H7 (cell line): ENCODE measurements around the gene TMLHE. TPM values are rescaled to one million over a fixed set of nuclear protein-coding genes. Genes with fewer than 3 reads are reported as not detected.
A peak's percentile ranks its signal among the peaks of the same experiment; 100 is the strongest.
"Not testable (repeated sequence)": the region's sequence is repeated elsewhere in the genome, so short reads cannot be mapped to it uniquely, and the experiment has no call there.

Experiments used
- DNase-seq: peaks from one replicate; pipeline ENCODE4 v3.0.0; 2012
- H3K27me3 ChIP-seq: 2 replicates; pipeline ENCODE4 v1.6.0; 2011; ENCODE audit warnings: mild to moderate bottlenecking, low read length; ENCODE audit not compliant: control insufficient read depth, insufficient read depth
- H3K36me3 ChIP-seq: replicated peaks from 2 replicates; pipeline ENCODE4 v1.5.1; 2011; ENCODE audit warnings: low read length; ENCODE audit not compliant: control insufficient read depth, insufficient read depth
- H3K4me3 ChIP-seq: 2 replicates; pipeline ENCODE4 v1.5.1; 2011; ENCODE audit warnings: low read depth, mild to moderate bottlenecking, control low read depth, low read length, moderate library complexity; ENCODE audit not compliant: insufficient read depth
- total RNA-seq: library from RNA; depleted of rRNA; stranded (reverse); fragments of >200 nt; shearing (Covaris generic); gene quantifications from 2 replicates; pipeline ENCODE4 v1.2.3, GENCODE V29; 2014; rRNA removed

Gene TMLHE, protein sequence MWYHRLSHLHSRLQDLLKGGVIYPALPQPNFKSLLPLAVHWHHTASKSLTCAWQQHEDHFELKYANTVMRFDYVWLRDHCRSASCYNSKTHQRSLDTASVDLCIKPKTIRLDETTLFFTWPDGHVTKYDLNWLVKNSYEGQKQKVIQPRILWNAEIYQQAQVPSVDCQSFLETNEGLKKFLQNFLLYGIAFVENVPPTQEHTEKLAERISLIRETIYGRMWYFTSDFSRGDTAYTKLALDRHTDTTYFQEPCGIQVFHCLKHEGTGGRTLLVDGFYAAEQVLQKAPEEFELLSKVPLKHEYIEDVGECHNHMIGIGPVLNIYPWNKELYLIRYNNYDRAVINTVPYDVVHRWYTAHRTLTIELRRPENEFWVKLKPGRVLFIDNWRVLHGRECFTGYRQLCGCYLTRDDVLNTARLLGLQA
- 11.1 and 11.5 TPM in 2 replicates for total RNA-seq

GRCh38 chrX:155612312-155613224 is at the start of gene TMLHE, which contains the start of gene SPRY3:
Gene TMLHE (minus strand): TSS chrX:155612952. CDS start chrX:155545276, 67,676 bp downstream.
Gene SPRY3 (plus strand): TSS chrX:155612586.
- peak; percentile 66 for DNase-seq
- Histone ChIP-seq H3K27me3 (no peaks in the 10 kb centered on the region), H3K36me3 (no peaks in the 10 kb centered on the region), H3K4me3 (peak within 1 kb of the TSS; percentile 87)

DNA sequence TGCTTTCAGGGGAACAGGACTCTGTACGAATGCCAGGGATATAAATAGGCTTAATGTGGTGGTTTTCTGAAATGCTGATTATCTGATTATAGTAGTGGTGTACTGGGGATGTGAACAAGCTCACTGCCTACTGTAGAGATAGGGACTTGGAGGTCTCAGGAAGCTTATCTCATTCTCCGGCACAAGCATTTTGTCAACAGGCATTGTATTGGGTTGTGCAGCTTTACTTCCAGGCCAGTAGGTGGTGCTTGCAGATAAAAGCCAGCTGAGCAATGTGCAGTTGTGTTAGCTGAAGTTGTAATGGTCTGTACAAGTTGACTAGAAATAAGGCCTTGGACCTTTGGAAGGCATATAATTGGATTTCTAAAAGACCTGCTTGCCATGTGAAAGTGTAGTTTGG is 49.5 kb upstream of the TMLHE start:
- Histone ChIP-seq H3K4me3 (no peak overlapping the region), H3K27me3 (no peaks in the 10 kb centered on the region)
- peak; percentile 4 for DNase-seq

GRCh38 chrX:155645180-155645579 is 32.4 kb upstream of the TMLHE start:
- Histone ChIP-seq H3K27me3 (no peaks in the 10 kb centered on the region), H3K4me3 (no peak overlapping the region), H3K36me3 (no peaks in the 10 kb centered on the region)
- no peak for DNase-seq

More for the DNA sequence above, 49.5 kb upstream of the TMLHE start:
- no peaks in the 10 kb centered on the region for H3K36me3 ChIP-seq

- no peak for DNase-seq
- H3K27me3 ChIP-seq = no peaks in the 10 kb centered on the region
- H3K36me3 ChIP-seq = no peaks in the 10 kb centered on the region
- H3K4me3 ChIP-seq = no peak overlapping the region
Observed at GRCh38 chrX:155643240-155643639, 30.5 kb upstream of the TMLHE start.

GRCh38 chrX:155641371-155641770 is 28.6 kb upstream of the TMLHE start:
- H3K4me3 ChIP-seq = peak overlapping the region; percentile 32
- DNase-seq, H3K27me3 ChIP-seq, H3K36me3 ChIP-seq: not testable (repeated sequence)

DNA sequence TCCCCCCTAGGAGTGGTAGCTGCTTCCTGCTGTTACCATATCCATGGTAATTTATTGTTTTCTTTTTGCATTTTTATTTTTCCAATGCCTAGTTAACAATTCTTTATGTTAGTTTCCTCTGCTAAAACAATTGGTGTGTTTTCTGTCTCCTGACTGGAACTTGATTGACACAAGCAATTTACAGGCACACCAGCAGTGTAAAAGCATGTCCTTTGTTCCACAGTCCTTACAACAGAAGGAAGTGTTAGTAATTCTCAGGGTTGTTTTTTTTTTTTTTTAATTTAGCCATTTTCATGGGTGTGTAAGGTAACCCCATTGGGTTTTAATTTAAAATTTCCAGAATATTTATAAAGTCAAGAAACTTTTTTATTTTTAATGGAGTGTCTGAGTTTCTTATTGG is 25.0 kb upstream of the TMLHE start:
- Histone ChIP-seq H3K27me3 (no peaks in the 10 kb centered on the region), H3K36me3 (no peaks in the 10 kb centered on the region), H3K4me3 (no peak overlapping the region)
- no peak for DNase-seq

GRCh38 chrX:155635019-155635418 is 22.3 kb upstream of the TMLHE start:
- H3K4me3 ChIP-seq, H3K36me3 ChIP-seq, H3K27me3 ChIP-seq, DNase-seq: not testable (repeated sequence)

- H3K36me3 ChIP-seq = no peaks in the 10 kb centered on the region
- no peaks in the 10 kb centered on the region for H3K27me3 ChIP-seq
- no peak for DNase-seq
- H3K4me3 ChIP-seq = no peak overlapping the region
Observed at GRCh38 chrX:155632431-155633100, 19.8 kb upstream of the TMLHE start.

- not testable (repeated sequence) for DNase-seq, H3K36me3 ChIP-seq, H3K27me3 ChIP-seq, H3K4me3 ChIP-seq
Observed at GRCh38 chrX:155620110-155620509, 7.4 kb upstream of the TMLHE start.

DNA sequence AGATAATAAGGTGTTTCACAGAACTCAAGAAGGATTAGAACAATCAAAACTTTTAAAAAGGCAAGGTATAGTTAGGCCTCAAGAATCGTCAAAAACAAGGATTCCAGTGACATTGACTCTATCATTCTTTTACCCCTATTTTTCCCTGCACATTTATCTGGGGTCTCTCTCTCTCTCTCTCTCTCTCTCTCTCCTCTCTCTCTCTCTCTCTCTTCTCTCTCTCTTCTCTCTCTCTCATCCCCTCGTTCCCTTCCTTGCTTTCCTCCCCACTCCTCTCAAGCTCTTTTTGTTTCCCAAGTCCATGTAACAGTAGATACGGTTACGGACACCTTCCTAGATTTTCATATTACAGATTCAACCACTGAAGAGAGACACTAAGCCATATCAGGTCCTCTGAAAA is 3.2 kb upstream of the TMLHE start:
- Histone ChIP-seq H3K36me3 (no peaks in the 10 kb centered on the region), H3K27me3 (no peaks in the 10 kb centered on the region), H3K4me3 (no peak overlapping the region)
- no peak for DNase-seq

DNA sequence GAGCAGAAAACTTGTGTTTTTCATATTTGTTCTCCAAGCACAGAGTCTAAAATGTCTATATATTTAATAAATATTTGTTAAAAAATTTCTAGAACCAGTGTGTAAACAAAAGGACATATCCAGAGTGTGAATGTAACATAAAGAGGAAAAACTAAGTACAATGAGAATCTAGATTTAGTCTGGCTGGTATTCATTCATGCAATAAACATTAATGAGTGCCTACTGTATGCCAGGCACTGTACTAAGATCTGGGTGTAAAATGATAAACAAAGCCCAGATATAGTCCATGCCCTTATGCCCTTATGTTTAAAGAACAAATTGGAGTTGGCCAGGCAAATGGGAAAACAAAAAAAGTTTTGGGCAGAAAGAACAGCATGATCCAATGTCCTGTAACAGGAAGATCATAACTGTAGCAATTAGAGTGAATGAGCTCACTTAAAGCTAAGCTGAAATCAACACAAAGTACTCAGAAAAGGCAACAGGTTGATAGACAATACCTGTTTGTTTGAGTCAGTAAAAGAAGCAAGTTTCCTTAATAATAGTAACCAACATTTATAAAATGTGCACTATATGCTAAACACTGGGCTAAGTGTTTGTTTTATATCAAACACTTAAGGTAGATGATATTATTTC is 1.3 kb upstream of the TMLHE start:
- no peak for DNase-seq
- no peaks in the 10 kb centered on the region for H3K27me3 ChIP-seq
- no peak overlapping the region for H3K4me3 ChIP-seq
- H3K36me3 ChIP-seq = no peaks in the 10 kb centered on the region

- no peaks in the 10 kb centered on the region for H3K27me3 ChIP-seq
- no peak for DNase-seq
- no peaks in the 10 kb centered on the region for H3K36me3 ChIP-seq
- H3K4me3 ChIP-seq = no peak overlapping the region
Observed at GRCh38 chrX:155611302-155611701, 1.4 kb downstream of the TMLHE start.

GRCh38 chrX:155592981-155593380 is 19.8 kb downstream of the TMLHE start:
- Histone ChIP-seq H3K27me3 (no peaks in the 10 kb centered on the region), H3K36me3 (no peaks in the 10 kb centered on the region), H3K4me3 (no peak overlapping the region)
- DNase-seq = no peak

DNA sequence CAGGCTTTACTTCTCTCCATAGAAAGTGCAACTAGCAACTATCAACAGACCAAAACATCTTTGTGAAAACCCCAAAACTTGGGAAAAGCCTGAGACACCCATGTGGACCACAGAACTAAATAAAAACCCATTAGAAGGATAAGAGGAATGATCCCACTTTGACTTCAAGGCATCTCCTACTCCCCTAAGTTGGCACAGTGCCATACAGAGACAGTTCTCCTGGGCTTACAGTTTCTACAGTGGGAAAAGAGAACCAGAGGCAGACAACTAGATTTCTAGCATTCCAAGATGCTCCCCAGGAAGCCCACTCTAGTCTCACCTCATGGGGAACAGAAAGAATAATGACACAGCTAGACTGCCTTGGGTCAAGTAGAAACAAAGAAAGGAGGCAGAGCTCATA is 20.4 kb downstream of the TMLHE start:
- H3K36me3 ChIP-seq = no peaks in the 10 kb centered on the region
- no peaks in the 10 kb centered on the region for H3K27me3 ChIP-seq
- H3K4me3 ChIP-seq = no peak overlapping the region
- no peak for DNase-seq
